Right renal cortex interstitium (tissue), 3 donors: ENCODE measurements around the gene TBC1D2. TPM values are rescaled to one million over a fixed set of nuclear protein-coding genes. Genes with fewer than 3 reads are reported as not detected.

Experiments
- DNase-seq, 3 donors: peaks; one replicate each; pipeline ENCODE4 v3.0.0-alpha.2; 2013; ENCODE audit warnings: low read depth in 3 of 3, low spot score in 2 of 3
- polyA plus RNA-seq, 3 donors: library from polyadenylated mRNA; unstranded; fragments of 120-200 nt; gene quantifications; one replicate each; pipeline ENCODE4 v1.2.1, GENCODE V29; 2013; ENCODE audit not compliant: insufficient read length in 3 of 3

The TBC1D2 gene
- polyA plus RNA-seq, 3 donors, result 3.0 to 3.6 (median 3.1) TPM

GRCh38 chr9:98193336-98193944, 62.0 kb downstream of the TBC1D2 start:
- DNase-seq, result no peak

- DNase-seq, result peak in 2 of 3 donors; percentile 23 to 60
These were observed 62.7 kb downstream of the TBC1D2 start, which contains the start of gene CORO2A for GRCh38 chr9:98192503-98193335. Gene CORO2A, minus strand, starts transcription at chr9:98192637. Its CDS starts 34,977 bp downstream, at chr9:98157660.

- no peak for DNase-seq
These were observed 63.6 kb downstream of the TBC1D2 start for GRCh38 chr9:98191671-98192502.

- DNase-seq, result no peak
These were observed 64.3 kb downstream of the TBC1D2 start for GRCh38 chr9:98191181-98191608.

- DNase-seq, result no peak
These were observed 64.7 kb downstream of the TBC1D2 start for GRCh38 chr9:98190757-98191105.

GRCh38 chr9:98189412-98189811, 66.0 kb downstream of the TBC1D2 start:
- DNase-seq, result no peak

- DNase-seq, result no peak
These were observed 67.5 kb downstream of the TBC1D2 start for GRCh38 chr9:98187926-98188325.

- DNase-seq, result no peak
These were observed 69.2 kb downstream of the TBC1D2 start for GRCh38 chr9:98186236-98186635.

GRCh38 chr9:98185611-98186171, 69.8 kb downstream of the TBC1D2 start:
- no peak for DNase-seq

GRCh38 chr9:98185021-98185567, 70.4 kb downstream of the TBC1D2 start:
- DNase-seq, result no peak

- DNase-seq, result no peak
These were observed 71.1 kb downstream of the TBC1D2 start for GRCh38 chr9:98184326-98184725.

GRCh38 chr9:98182889-98183599, 72.4 kb downstream of the TBC1D2 start:
- DNase-seq, result no peak

- no peak for DNase-seq
These were observed 73.2 kb downstream of the TBC1D2 start for GRCh38 chr9:98182069-98182820.

GRCh38 chr9:98181746-98182068, 73.7 kb downstream of the TBC1D2 start:
- no peak for DNase-seq

GRCh38 chr9:98180996-98181395, 74.5 kb downstream of the TBC1D2 start:
- no peak for DNase-seq

- DNase-seq, result no peak
These were observed 76.3 kb downstream of the TBC1D2 start for GRCh38 chr9:98178874-98179850.

- no peak for DNase-seq
These were observed 78.8 kb downstream of the TBC1D2 start for GRCh38 chr9:98176391-98177259.
